ENCODE measurements around the gene SVOP.

The SVOP gene

GRCh38 chr12:108879615-108880254 is 141.1 kb downstream of the SVOP start, which contains the start of gene DAO:
Gene DAO, plus strand, starts transcription at chr12:108880092. Its CDS starts 4,915 bp downstream, at chr12:108885007.
- Histone ChIP-seq H2AFZ (ENCODE audit: low read depth, low read length) (no peak within 1 kb of the TSS), H3K79me2 (ENCODE audit: insufficient read depth, low read length) (no peaks in the 10 kb centered on the region), H3K27me3 (ENCODE audit: insufficient read depth, low read length, poor library complexity) (peaks cover 4% of the 10 kb centered on the region), H4K20me1 (ENCODE audit: insufficient read depth, low read length) (no peaks in the 10 kb centered on the region), H3K27ac (ENCODE audit: low read length) (no peak within 1 kb of the TSS), H3K4me3 (ENCODE audit: low read depth in 1 of 2, low read length in 2 of 2) (no peak within 1 kb of the TSS), H3K9ac (ENCODE audit: low read depth, low read length) (no peak within 1 kb of the TSS), H3K4me2 (ENCODE audit: insufficient read depth, low read length) (no peak within 1 kb of the TSS), H3K9me3 (ENCODE audit: insufficient read depth, low read length, severe bottlenecking) (no peaks in the 10 kb centered on the region), H3K36me3 (ENCODE audit: insufficient read depth, low read length) (no peaks in the 10 kb centered on the region), H3K4me1 (ENCODE audit: insufficient read depth, low read length) (no peaks in the 10 kb centered on the region)
- DNase-seq (no peak), ATAC-seq (ENCODE audit: insufficient read depth, low read depth) (no peak)
- TF ChIP-seq, protein P1, sequence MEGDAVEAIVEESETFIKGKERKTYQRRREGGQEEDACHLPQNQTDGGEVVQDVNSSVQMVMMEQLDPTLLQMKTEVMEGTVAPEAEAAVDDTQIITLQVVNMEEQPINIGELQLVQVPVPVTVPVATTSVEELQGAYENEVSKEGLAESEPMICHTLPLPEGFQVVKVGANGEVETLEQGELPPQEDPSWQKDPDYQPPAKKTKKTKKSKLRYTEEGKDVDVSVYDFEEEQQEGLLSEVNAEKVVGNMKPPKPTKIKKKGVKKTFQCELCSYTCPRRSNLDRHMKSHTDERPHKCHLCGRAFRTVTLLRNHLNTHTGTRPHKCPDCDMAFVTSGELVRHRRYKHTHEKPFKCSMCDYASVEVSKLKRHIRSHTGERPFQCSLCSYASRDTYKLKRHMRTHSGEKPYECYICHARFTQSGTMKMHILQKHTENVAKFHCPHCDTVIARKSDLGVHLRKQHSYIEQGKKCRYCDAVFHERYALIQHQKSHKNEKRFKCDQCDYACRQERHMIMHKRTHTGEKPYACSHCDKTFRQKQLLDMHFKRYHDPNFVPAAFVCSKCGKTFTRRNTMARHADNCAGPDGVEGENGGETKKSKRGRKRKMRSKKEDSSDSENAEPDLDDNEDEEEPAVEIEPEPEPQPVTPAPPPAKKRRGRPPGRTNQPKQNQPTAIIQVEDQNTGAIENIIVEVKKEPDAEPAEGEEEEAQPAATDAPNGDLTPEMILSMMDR (IDR thresholded peaks at IDR 0.05; ENCODE audit: borderline replicate concordance, extremely low read depth, low read length, poor library complexity, severe bottlenecking), result no peak
- no peak for TF ChIP-seq EZH2 (IDR thresholded peaks at IDR 0.05; ENCODE audit: borderline replicate concordance, low read depth, low read length, severe bottlenecking)

GRCh38 chr12:108876550-108876949 is 144.3 kb downstream of the SVOP start:
- no peak for TF ChIP-seq EZH2 (IDR thresholded peaks at IDR 0.05; ENCODE audit: borderline replicate concordance, low read depth, low read length, severe bottlenecking)
- TF ChIP-seq, protein P1 (IDR thresholded peaks at IDR 0.05; ENCODE audit: borderline replicate concordance, extremely low read depth, low read length, poor library complexity, severe bottlenecking), result no peak
- no peak overlapping the region for H3K4me3 ChIP-seq (ENCODE audit: low read depth in 1 of 2, low read length in 2 of 2)
- no peak for ATAC-seq (ENCODE audit: insufficient read depth, low read depth)

DNA sequence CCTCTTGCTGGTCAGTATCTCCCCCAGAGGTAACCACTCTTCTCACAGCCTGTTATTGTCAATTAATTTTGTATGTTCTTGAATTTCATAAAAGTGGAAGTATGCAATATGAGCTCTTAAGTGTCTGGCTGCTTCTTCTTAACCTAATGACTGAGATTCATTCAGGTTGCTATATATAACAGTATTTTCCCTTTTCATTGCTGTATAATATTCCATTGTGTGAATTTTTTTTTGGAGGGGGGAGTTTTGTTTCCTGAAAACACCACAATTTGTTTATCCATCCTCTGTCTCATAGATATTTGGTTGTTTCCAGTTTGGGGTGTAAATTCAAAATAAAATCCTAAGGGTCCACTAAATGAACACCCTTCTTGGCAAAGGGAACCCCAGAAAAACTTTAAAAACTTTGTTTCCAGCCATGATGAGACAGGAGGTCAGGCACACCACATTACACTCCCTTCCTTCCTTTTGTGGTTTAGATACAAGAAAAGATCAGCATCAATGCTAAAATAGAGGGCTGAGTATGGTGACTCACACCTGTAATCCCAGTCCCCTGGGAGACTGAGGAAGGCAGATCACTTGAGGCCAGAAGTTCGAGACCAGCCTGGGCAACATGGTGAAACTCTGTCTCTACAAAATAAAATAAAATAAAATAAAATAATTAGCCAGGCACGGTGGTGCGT is 145.0 kb downstream of the SVOP start:
- TF ChIP-seq, protein P1 (IDR thresholded peaks at IDR 0.05; ENCODE audit: borderline replicate concordance, extremely low read depth, low read length, poor library complexity, severe bottlenecking), result no peak
- H4K20me1 ChIP-seq (ENCODE audit: insufficient read depth, low read length), result no peaks in the 10 kb centered on the region
- no peaks in the 10 kb centered on the region for H3K4me1 ChIP-seq (ENCODE audit: insufficient read depth, low read length)
- no peak overlapping the region for H3K4me2 ChIP-seq (ENCODE audit: insufficient read depth, low read length)
- no peak overlapping the region for H2AFZ ChIP-seq (ENCODE audit: low read depth, low read length)
- H3K79me2 ChIP-seq (ENCODE audit: insufficient read depth, low read length), result no peaks in the 10 kb centered on the region
- H3K36me3 ChIP-seq (ENCODE audit: insufficient read depth, low read length), result no peaks in the 10 kb centered on the region
- no peak overlapping the region for H3K27ac ChIP-seq (ENCODE audit: low read length)
- H3K9me3 ChIP-seq (ENCODE audit: insufficient read depth, low read length, severe bottlenecking), result no peaks in the 10 kb centered on the region
- ATAC-seq (ENCODE audit: insufficient read depth, low read depth), result peak; percentile 54; the same call in 2 of the 3 replicates
- no peak for DNase-seq
- H3K4me3 ChIP-seq (ENCODE audit: low read depth in 1 of 2, low read length in 2 of 2), result no peak overlapping the region
- H3K27me3 ChIP-seq (ENCODE audit: insufficient read depth, low read length, poor library complexity), result peaks cover 4% of the 10 kb centered on the region
- H3K9ac ChIP-seq (ENCODE audit: low read depth, low read length), result no peak overlapping the region

More at GRCh38 chr12:108876550-108876949, 144.3 kb downstream of the SVOP start:
- Histone ChIP-seq H3K4me2 (ENCODE audit: insufficient read depth, low read length) (no peak overlapping the region), H3K4me1 (ENCODE audit: insufficient read depth, low read length) (no peaks in the 10 kb centered on the region), H2AFZ (ENCODE audit: low read depth, low read length) (no peak overlapping the region), H3K79me2 (ENCODE audit: insufficient read depth, low read length) (no peaks in the 10 kb centered on the region), H3K36me3 (ENCODE audit: insufficient read depth, low read length) (no peaks in the 10 kb centered on the region), H4K20me1 (ENCODE audit: insufficient read depth, low read length) (no peaks in the 10 kb centered on the region), H3K27ac (ENCODE audit: low read length) (no peak overlapping the region), H3K9me3 (ENCODE audit: insufficient read depth, low read length, severe bottlenecking) (no peaks in the 10 kb centered on the region), H3K9ac (ENCODE audit: low read depth, low read length) (no peak overlapping the region), H3K27me3 (ENCODE audit: insufficient read depth, low read length, poor library complexity) (peaks cover 7% of the 10 kb centered on the region)
- DNase-seq, result no peak

Data from DND-41 (cell line).